ENCODE measurements around the gene DHODH.
"Not testable (repeated sequence)": the region's sequence is repeated elsewhere in the genome, so short reads cannot be mapped to it uniquely, and the experiment has no call there.

The DHODH gene

GRCh38 chr16:72042157-72042660 lies 33.7 kb downstream of the DHODH start:
- H3K9me3 ChIP-seq (ENCODE audit: control insufficient read depth, insufficient read depth, low read length): no peaks in the 10 kb centered on the region
- H3K4me3 ChIP-seq (ENCODE audit: low read depth, low read length): no peak overlapping the region
- H3K27me3 ChIP-seq (ENCODE audit: control insufficient read depth, insufficient read depth, low read length): no peaks in the 10 kb centered on the region
- H3K4me1 ChIP-seq (ENCODE audit: control insufficient read depth, insufficient read depth, low read length): no peaks in the 10 kb centered on the region
- H3K9ac ChIP-seq (ENCODE audit: low read depth, low read length): no peak overlapping the region
- H3K36me3 ChIP-seq (ENCODE audit: control insufficient read depth, insufficient read depth, low read length): no peaks in the 10 kb centered on the region

- Histone ChIP-seq H3K4me1 (ENCODE audit: control insufficient read depth, insufficient read depth, low read length) (no peaks in the 10 kb centered on the region), H3K4me3 (ENCODE audit: low read depth, low read length) (no peak overlapping the region), H3K9ac (ENCODE audit: low read depth, low read length) (no peak overlapping the region), H3K9me3 (ENCODE audit: control insufficient read depth, insufficient read depth, low read length) (no peaks in the 10 kb centered on the region), H3K27me3 (ENCODE audit: control insufficient read depth, insufficient read depth, low read length) (no peaks in the 10 kb centered on the region), H3K36me3 (ENCODE audit: control insufficient read depth, insufficient read depth, low read length) (no peaks in the 10 kb centered on the region)
Observed at GRCh38 chr16:72043058-72043457, 34.5 kb downstream of the DHODH start.

- no peak overlapping the region for H3K9ac ChIP-seq (ENCODE audit: low read depth, low read length)
- no peak overlapping the region for H3K4me3 ChIP-seq (ENCODE audit: low read depth, low read length)
- H3K36me3 ChIP-seq (ENCODE audit: control insufficient read depth, insufficient read depth, low read length): no peaks in the 10 kb centered on the region
- H3K4me1 ChIP-seq (ENCODE audit: control insufficient read depth, insufficient read depth, low read length): no peaks in the 10 kb centered on the region
- no peaks in the 10 kb centered on the region for H3K9me3 ChIP-seq (ENCODE audit: control insufficient read depth, insufficient read depth, low read length)
- no peaks in the 10 kb centered on the region for H3K27me3 ChIP-seq (ENCODE audit: control insufficient read depth, insufficient read depth, low read length)
Observed at GRCh38 chr16:72043539-72043938, 35.0 kb downstream of the DHODH start.

- H3K4me1 ChIP-seq (ENCODE audit: control insufficient read depth, insufficient read depth, low read length): no peaks in the 10 kb centered on the region
Observed at GRCh38 chr16:72044296-72044695, 35.8 kb downstream of the DHODH start.

GRCh38 chr16:72044825-72045359 lies 36.3 kb downstream of the DHODH start:
- H3K36me3 ChIP-seq (ENCODE audit: control insufficient read depth, insufficient read depth, low read length): no peaks in the 10 kb centered on the region
- no peaks in the 10 kb centered on the region for H3K4me1 ChIP-seq (ENCODE audit: control insufficient read depth, insufficient read depth, low read length)
- H3K4me3 ChIP-seq (ENCODE audit: low read depth, low read length): no peak overlapping the region
- H3K27me3 ChIP-seq (ENCODE audit: control insufficient read depth, insufficient read depth, low read length): no peaks in the 10 kb centered on the region
- H3K9me3 ChIP-seq (ENCODE audit: control insufficient read depth, insufficient read depth, low read length): no peaks in the 10 kb centered on the region
- H3K9ac ChIP-seq (ENCODE audit: low read depth, low read length): no peak overlapping the region

More at GRCh38 chr16:72044296-72044695, 35.8 kb downstream of the DHODH start:
- Histone ChIP-seq H3K9ac (ENCODE audit: low read depth, low read length) (no peak overlapping the region), H3K36me3 (ENCODE audit: control insufficient read depth, insufficient read depth, low read length) (no peaks in the 10 kb centered on the region), H3K4me3 (ENCODE audit: low read depth, low read length) (no peak overlapping the region), H3K9me3 (ENCODE audit: control insufficient read depth, insufficient read depth, low read length) (no peaks in the 10 kb centered on the region), H3K27me3 (ENCODE audit: control insufficient read depth, insufficient read depth, low read length) (no peaks in the 10 kb centered on the region)

- Histone ChIP-seq H3K4me1 (ENCODE audit: control insufficient read depth, insufficient read depth, low read length) (no peaks in the 10 kb centered on the region), H3K4me3 (ENCODE audit: low read depth, low read length) (no peak overlapping the region), H3K27me3 (ENCODE audit: control insufficient read depth, insufficient read depth, low read length) (no peaks in the 10 kb centered on the region), H3K9me3 (ENCODE audit: control insufficient read depth, insufficient read depth, low read length) (no peaks in the 10 kb centered on the region), H3K36me3 (ENCODE audit: control insufficient read depth, insufficient read depth, low read length) (no peaks in the 10 kb centered on the region), H3K9ac (ENCODE audit: low read depth, low read length) (no peak overlapping the region)
Observed at GRCh38 chr16:72049110-72049509, 40.6 kb downstream of the DHODH start.

GRCh38 chr16:72050769-72051464 lies 42.4 kb downstream of the DHODH start:
- Histone ChIP-seq H3K9ac (ENCODE audit: low read depth, low read length) (no peak overlapping the region), H3K9me3 (ENCODE audit: control insufficient read depth, insufficient read depth, low read length) (no peaks in the 10 kb centered on the region), H3K36me3 (ENCODE audit: control insufficient read depth, insufficient read depth, low read length) (no peaks in the 10 kb centered on the region), H3K27me3 (ENCODE audit: control insufficient read depth, insufficient read depth, low read length) (no peaks in the 10 kb centered on the region), H3K4me1 (ENCODE audit: control insufficient read depth, insufficient read depth, low read length) (no peaks in the 10 kb centered on the region), H3K4me3 (ENCODE audit: low read depth, low read length) (no peak overlapping the region)

GRCh38 chr16:72051818-72052217 lies 43.3 kb downstream of the DHODH start:
- H3K9me3 ChIP-seq (ENCODE audit: control insufficient read depth, insufficient read depth, low read length): no peaks in the 10 kb centered on the region
- no peak overlapping the region for H3K4me3 ChIP-seq (ENCODE audit: low read depth, low read length)
- no peak overlapping the region for H3K9ac ChIP-seq (ENCODE audit: low read depth, low read length)
- no peaks in the 10 kb centered on the region for H3K27me3 ChIP-seq (ENCODE audit: control insufficient read depth, insufficient read depth, low read length)
- H3K4me1 ChIP-seq (ENCODE audit: control insufficient read depth, insufficient read depth, low read length): no peaks in the 10 kb centered on the region
- no peaks in the 10 kb centered on the region for H3K36me3 ChIP-seq (ENCODE audit: control insufficient read depth, insufficient read depth, low read length)

- H3K4me1 ChIP-seq (ENCODE audit: control insufficient read depth, insufficient read depth, low read length); H3K9me3 ChIP-seq (ENCODE audit: control insufficient read depth, insufficient read depth, low read length); H3K36me3 ChIP-seq (ENCODE audit: control insufficient read depth, insufficient read depth, low read length); H3K9ac ChIP-seq (ENCODE audit: low read depth, low read length); H3K4me3 ChIP-seq (ENCODE audit: low read depth, low read length); H3K27me3 ChIP-seq (ENCODE audit: control insufficient read depth, insufficient read depth, low read length): not testable (repeated sequence)
Observed at GRCh38 chr16:72054254-72054847, 45.8 kb downstream of the DHODH start, which contains the start of gene HP. Gene HP (plus strand): TSS chr16:72054505. CDS start chr16:72054653, 148 bp downstream.

GRCh38 chr16:72055911-72056310 lies 47.4 kb downstream of the DHODH start:
- Histone ChIP-seq H3K9me3 (ENCODE audit: control insufficient read depth, insufficient read depth, low read length) (no peaks in the 10 kb centered on the region), H3K4me3 (ENCODE audit: low read depth, low read length) (no peak overlapping the region), H3K9ac (ENCODE audit: low read depth, low read length) (no peak overlapping the region), H3K36me3 (ENCODE audit: control insufficient read depth, insufficient read depth, low read length) (no peaks in the 10 kb centered on the region), H3K4me1 (ENCODE audit: control insufficient read depth, insufficient read depth, low read length) (no peaks in the 10 kb centered on the region), H3K27me3 (ENCODE audit: control insufficient read depth, insufficient read depth, low read length) (no peaks in the 10 kb centered on the region)

- H3K9ac ChIP-seq (ENCODE audit: low read depth, low read length); H3K4me1 ChIP-seq (ENCODE audit: control insufficient read depth, insufficient read depth, low read length); H3K36me3 ChIP-seq (ENCODE audit: control insufficient read depth, insufficient read depth, low read length); H3K9me3 ChIP-seq (ENCODE audit: control insufficient read depth, insufficient read depth, low read length); H3K27me3 ChIP-seq (ENCODE audit: control insufficient read depth, insufficient read depth, low read length); H3K4me3 ChIP-seq (ENCODE audit: low read depth, low read length): not testable (repeated sequence)
Observed at GRCh38 chr16:72057313-72057712, 48.8 kb downstream of the DHODH start.

- H3K4me3 ChIP-seq (ENCODE audit: low read depth, low read length); H3K27me3 ChIP-seq (ENCODE audit: control insufficient read depth, insufficient read depth, low read length); H3K9ac ChIP-seq (ENCODE audit: low read depth, low read length); H3K36me3 ChIP-seq (ENCODE audit: control insufficient read depth, insufficient read depth, low read length); H3K4me1 ChIP-seq (ENCODE audit: control insufficient read depth, insufficient read depth, low read length); H3K9me3 ChIP-seq (ENCODE audit: control insufficient read depth, insufficient read depth, low read length): not testable (repeated sequence)
Observed at GRCh38 chr16:72059060-72059459, 50.5 kb downstream of the DHODH start.

Data from iPS-15b (cell line).